Medulla oblongata (tissue), 1 donor: ENCODE results near the gene TRIM31.

ENCODE experiments used
- DNase-seq: peaks from one replicate; pipeline ENCODE4 v3.0.0-alpha.2; 2015; ENCODE audit errors: extremely low spot score

TRIM31 gene

DNA sequence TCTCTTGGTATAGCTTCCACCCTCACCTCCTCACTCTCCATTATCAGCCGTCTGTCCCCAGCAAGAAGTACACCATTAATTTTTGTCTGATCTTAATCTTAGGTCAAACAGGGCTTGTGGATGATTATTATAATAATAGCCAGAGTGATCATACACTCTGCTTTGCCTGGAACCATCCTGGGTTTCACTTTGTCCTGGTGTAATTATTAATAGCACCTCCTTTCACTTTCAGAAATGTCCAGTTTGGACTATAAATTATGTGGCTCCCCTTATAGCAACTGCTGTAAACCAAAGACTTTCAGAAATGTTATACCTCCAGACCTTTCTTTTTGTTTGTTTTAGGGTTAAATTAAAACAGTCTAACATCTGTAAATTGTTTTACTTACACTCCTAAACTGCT lies 951 bp upstream of the TRIM31 start:
- no peak for DNase-seq

DNA sequence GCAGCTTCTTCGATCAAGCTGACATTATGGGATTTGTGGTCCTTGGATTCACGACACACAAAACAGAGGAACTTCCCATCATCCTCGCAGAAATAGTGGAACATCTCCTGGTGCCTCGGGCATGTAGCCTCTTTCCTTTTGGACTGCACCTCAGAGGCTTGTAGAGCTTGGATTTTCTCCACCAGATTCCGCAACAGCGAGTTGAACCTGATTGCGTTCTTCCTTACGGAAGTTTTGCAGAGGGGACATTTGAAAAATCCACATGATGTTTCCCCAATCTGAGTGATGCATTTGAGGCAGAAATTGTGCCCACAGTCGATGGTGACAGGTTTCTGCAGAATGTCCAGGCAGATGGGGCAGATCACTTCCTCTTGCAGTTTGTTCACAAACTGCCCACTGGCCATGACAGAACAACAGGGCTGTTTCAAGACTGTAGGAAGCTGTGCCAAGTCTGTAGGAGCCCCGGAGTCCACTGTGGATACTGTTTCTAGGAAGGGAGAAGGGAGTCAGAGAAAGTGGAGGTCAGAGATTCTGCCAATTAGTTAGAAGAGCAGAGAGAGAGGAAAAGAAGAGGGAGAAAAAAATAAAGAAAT lies 392 bp downstream of the TRIM31 start:
- DNase-seq, result no peak

- DNase-seq, result no peak
These were observed 1.5 kb downstream of the TRIM31 start for GRCh38 chr6:30111266-30111856.

- DNase-seq, result no peak
These were observed 8.2 kb downstream of the TRIM31 start for GRCh38 chr6:30104661-30105060.

- no peak for DNase-seq
These were observed 9.1 kb downstream of the TRIM31 start for GRCh38 chr6:30103872-30104179.

DNA sequence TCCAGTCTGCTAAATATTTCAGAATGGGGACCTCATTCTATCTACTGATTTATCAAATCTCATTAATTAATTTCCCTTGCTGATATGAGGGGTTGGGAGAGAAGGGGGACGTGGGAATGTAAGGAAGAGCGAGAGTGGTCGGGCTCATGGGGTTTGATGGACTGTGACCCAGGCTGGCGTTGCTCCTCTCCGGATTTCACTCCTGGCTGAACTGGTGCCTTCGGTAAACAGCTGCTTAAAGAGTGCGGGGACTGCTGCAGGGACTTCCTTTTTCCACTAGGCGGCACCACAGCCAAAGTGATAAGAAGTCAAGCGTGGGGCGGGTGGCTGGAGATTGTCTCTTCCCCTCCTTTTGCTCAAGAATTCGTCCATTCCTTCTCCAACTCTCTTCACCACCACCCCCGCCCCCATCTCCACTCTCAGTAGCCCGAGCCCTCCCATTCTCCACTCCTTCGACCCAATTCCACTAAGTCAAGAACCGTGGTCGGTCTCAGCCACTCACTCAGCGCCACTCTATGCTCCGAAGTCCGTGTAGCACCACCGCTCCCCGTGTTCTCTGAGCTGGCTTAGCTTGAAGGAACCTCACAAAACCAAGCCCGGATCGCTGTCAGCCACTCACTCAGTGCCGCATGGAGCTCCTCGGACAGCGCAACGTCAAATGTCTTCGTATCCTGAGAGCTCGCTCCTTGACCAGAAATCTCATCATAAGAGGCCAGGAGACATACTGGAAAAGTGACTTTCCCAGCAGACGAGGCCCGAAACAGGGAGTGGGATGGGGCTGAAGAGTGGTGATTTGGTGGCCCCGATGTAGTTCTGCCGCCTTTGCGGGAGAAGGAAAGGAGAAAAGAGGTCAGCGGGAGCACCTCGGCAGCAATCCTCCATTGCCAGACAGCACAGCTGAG lies 9.7 kb downstream of the TRIM31 start:
- peak; percentile 96 for DNase-seq

DNA sequence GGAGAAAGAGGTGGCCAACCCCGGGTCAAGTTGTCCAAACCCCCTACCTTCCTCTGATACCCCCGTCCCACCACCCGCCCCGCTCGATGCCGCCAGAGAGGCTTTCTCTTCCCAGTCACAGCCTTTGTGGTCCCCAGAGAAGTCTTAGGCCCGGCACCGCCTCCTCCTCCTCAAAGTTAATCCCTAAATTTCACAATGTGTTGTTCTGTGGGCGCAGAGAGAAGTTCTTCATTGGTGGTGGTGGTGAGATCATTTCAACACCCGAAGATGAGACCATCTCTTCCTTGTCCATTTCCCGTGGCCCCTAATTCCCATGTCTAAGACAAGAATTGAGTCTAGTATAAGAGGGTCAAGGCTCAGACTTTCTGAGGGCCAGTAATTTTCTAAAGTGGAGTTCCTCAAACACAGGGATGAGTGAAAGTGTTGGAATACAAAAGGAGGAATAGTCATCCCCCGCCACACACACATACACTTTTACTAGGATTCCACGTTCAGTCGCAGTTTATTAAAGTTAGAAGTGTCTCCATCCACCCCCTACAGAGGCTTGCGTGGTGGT lies 10.4 kb downstream of the TRIM31 start:
- DNase-seq, result peak; percentile 7

DNA sequence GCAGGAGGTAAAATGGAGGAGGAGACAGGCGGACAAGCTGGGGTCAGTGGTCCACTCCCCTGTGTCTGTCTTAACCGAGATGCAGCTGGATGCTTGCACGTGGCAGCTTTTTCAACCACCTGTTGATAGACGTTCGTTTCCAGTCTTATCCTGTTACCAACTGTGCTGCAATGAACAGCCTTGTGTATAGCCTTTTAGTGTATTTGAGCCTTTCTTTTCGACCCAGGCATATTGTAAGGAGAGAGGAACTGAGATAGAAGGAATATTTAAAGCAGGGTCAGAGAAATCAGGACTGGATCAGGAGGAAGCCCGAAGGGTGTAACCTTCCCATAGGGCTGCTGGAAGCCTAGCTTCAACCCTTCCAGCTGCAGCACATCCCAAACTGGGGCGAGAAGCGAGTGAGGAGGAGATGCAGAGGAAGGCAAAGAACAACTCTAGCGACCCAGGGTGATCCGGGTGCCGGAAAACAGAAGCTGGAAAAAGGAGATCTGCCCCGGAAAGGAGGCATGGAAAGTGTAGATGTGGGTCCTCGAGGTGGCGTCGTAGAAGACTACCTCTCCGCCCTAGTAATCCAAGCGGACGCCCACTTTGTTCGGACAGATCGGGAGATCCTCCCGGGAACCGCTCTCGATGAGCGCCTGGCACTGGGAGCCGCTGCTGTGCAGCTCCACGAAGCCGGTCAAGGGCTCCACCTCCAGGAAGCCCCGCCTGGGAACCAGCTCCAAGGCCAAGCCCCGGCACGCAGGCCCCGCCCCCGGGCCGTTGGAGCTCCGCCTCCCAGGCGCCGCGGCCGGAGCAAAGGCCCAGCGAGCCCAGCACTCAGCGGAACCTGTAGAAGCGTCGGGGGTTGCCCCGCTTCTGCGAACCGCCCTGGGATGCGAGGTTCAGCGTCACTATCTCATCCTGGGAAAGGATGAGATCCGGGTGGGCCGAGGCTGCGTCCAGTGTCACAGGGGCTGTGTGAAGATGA lies 11.2 kb downstream of the TRIM31 start:
- peak; percentile 92 for DNase-seq

DNA sequence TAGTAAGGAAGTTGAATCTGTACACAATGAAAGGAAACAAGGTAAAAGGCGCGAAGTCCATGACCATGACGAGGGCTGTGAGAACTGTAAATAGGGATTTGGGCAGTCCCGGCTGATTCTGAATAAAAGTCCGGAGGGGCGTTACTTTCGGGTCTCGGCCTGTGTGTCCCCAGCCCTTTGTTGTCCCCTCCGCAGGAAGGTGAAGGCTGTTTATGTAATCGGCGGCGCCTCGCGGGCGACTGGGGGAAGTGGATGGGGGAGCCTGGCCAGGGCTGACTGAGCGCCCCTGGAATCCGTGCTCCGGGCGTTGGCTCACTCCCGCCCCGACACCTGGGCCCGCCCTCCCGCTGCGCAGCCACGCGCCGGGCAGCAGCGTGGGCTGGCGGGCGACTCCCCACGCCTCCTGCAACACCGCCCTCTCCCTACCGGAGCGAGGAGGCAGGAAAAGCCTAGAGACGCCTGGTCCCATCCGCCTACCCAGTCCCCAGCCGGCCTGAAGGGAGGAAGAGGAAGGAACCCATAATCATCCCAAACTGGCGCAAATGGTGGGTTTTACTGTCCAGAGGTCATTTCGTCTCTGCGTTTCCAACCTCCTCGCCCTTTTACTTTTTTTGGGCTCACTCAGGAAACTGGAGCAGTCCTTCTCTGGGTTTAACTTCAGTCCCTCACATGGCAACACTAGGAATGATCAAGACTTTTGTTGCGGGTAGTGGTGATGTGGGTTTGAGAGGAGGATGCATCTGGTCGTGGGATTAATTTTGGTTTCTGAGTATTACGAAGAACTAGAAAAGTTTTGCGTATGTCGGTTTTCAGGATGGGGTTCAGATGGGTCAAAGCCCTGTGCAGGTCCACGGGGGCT lies 12.1 kb downstream of the TRIM31 start:
- DNase-seq, result no peak

DNA sequence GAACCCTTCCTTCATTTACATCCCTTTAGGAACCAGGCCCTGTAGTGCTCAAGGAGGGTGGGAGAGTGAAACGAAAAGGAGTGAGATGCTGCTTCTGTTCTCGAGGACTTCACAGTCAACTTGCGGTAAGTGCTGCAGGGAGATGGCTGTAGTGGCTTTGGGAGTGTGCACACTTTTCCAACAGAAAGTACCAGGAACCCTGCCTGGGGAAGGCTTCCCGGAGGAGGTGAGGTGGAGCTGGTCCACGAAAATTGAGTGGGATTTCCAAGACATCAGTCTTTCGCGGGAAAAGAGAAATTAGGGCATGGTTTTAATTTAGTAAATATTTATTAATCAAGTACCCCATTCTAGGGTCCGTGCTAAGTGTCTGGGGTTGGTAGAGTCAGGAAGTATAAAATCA lies 12.7 kb downstream of the TRIM31 start:
- DNase-seq, result no peak

- no peak for DNase-seq
These were observed 14.8 kb downstream of the TRIM31 start for GRCh38 chr6:30097902-30098768.

DNA sequence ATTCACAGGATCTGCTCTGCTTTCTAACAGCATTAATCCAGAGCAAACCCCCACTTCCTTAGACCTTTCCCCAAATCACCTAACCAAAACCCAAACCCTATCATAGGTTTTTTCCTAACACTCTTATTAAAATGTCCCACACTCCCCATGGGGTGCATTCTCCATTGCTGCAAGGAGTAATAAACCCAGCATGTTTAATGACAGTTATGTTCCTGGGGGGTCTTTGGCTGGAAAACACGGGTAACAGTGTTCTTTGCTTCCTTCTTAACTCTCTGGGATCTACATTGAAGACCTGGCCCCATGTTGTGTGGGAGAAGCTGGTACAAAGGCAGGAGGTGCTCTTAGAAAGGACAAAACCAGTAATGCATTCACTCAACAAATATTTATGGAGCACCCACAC lies 16.1 kb downstream of the TRIM31 start:
- no peak for DNase-seq

DNA sequence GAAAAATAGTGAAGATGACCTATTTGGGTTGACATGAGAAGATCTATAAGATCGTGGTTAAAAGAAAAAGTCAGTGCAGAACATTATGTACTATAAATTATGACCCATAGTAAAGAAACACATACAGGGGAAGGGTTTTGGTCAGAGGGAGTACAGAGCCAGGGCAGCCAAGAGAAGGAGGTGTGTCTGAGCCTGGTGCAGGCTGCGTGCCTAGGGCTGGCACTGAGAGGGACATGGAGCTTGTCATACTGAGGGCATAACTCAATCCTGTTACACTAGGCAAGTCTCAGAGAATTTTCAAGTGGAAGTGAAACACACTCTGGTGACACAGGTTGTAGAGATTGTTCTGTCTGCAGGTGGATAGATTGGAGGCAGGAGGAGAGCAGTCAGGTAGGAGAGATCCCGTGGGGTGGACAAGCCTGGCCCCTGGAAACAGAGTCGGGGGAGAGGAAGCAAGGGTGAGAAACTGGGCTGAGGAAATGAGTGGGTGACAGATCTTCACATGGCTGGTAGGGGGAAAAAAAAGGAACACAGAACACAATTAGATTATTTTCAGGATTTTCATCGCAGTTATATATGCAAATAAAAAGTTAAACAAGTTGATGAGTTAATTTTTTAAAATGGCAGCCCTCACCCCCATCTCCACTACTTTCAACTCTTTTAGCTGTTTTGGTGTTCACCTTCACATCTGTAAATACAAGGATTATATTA lies 18.8 kb downstream of the TRIM31 start:
- no peak for DNase-seq

DNA sequence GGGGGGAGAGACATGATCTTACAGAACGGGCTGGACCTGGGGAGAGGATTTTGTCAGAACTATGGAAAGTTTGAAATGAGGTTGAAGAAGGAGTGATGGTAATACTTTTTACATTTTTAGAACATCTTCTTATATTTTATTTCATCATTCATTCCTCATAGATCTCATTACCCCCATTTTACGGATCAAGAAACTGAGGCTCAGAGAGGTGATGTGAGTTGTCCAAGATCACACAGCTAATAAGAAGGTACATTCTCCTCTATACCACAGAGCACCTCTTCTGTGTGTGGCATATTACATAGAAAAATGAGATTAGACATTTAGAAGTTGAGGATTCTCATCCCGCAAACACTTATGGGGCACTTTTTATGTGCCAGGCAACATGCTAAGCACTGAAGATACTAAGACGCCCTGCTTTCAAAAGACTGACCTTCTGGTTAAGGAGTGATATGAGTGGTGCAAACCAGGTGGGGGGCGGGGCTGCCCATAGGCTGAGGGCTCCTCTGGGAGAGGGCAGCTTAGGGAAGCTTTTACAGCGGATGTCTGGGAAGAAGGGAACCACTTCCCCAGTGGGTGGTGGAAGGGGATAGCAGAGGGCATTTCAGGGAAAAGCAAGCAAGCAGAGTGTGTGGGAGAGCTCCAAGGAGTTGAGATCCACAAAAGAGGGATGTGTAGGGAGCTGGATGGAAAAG lies 19.9 kb downstream of the TRIM31 start:
- no peak for DNase-seq

DNA sequence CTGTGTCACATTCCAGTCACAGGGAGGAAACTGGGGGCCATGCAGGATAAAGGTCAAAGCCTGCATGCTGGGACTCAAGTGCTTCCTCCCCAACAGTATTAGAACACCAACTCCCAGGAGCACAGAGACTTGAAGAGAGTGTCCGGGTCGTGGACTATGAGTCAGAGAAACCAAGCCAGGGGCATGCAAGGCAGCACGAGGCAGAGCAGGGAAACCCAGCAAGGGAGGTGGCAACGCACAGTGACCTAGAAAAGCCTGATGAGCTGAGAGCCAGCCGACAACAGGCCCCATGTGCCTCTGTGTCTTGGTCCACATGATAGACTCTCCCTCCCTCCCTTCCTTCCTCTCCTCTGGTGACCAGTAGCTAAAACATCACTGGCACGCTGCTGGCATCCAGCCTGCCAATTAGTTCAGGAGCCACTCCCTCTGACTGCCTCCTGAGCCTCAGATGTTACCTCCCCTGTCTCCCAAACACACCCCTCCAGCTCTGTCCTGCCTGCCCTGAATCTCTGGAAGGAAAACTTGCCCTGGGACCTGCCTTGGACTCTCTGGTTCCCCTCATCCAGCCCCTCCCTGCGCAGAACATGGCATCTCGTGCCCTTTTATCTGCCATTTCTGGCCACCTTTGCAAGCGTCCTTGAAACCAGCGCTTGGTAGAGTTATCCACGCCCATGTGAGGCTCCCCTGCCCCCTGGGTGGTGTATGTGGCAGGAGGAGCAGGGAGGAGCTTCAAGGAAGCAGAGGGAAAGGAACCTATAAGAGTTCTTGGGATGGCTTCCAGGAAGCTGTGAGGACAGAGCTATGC lies 21.1 kb downstream of the TRIM31 start:
- DNase-seq, result no peak

DNA sequence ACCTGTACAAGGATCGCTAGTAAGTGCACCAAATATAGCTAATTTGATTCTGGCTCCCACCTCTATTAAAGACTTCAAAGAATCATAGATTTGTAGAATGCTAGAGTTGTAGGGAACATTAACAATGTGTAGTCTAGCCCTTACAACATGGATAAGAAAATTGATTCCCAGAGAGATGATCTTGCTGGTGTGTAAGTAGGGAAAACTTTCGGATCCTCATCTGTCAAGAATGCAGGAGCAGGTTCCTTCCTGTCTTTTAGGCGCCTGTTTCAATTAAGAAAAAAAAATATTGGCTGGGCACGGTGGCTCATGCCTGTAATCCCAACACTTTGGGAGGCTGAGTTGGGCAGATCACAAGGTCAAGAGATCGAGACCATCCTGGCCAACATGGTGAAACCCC lies 25.0 kb downstream of the TRIM31 start:
- no peak for DNase-seq

- DNase-seq, result no peak
These were observed 35.7 kb downstream of the TRIM31 start for GRCh38 chr6:30077218-30077617.
